ENCODE measurements around the gene CCL7.

- TF ChIP-seq POLR2A (IDR thresholded peaks at IDR 0.05) = no peak
- TF ChIP-seq, protein P1, sequence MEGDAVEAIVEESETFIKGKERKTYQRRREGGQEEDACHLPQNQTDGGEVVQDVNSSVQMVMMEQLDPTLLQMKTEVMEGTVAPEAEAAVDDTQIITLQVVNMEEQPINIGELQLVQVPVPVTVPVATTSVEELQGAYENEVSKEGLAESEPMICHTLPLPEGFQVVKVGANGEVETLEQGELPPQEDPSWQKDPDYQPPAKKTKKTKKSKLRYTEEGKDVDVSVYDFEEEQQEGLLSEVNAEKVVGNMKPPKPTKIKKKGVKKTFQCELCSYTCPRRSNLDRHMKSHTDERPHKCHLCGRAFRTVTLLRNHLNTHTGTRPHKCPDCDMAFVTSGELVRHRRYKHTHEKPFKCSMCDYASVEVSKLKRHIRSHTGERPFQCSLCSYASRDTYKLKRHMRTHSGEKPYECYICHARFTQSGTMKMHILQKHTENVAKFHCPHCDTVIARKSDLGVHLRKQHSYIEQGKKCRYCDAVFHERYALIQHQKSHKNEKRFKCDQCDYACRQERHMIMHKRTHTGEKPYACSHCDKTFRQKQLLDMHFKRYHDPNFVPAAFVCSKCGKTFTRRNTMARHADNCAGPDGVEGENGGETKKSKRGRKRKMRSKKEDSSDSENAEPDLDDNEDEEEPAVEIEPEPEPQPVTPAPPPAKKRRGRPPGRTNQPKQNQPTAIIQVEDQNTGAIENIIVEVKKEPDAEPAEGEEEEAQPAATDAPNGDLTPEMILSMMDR (IDR thresholded peaks at IDR 0.05) = no peak
Observed at GRCh38 chr17:34299027-34299426, 29.0 kb downstream of the CCL7 start.
